Measurements from ENCODE around the gene PCDHA1.
"Not testable (repeated sequence)": the region's sequence is repeated elsewhere in the genome, so short reads cannot be mapped to it uniquely, and the experiment has no call there.

Gene PCDHA1

DNA sequence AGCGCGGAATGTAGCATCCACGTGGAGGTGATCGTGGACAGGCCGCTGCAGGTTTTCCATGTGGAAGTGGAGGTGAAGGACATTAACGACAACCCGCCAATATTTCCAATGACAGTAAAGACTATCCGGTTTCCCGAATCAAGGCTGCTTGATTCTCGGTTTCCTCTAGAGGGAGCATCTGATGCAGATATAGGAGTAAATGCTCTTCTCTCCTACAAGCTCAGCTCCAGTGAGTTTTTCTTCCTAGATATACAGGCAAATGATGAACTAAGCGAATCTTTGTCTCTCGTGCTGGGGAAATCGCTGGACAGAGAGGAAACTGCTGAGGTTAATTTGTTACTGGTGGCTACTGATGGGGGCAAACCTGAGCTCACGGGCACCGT lies 9.3 kb downstream of the PCDHA1 start:
- peaks cover 58% of the 10 kb centered on the region for H3K9me3 ChIP-seq
- H3K36me3 ChIP-seq = no peaks in the 10 kb centered on the region
- H3K27ac ChIP-seq = no peak overlapping the region
- peaks cover 26% of the 10 kb centered on the region for H3K27me3 ChIP-seq
- peaks cover 0 to 7% of the 10 kb centered on the region in 2 experiments for H3K4me1 ChIP-seq (ENCODE audit: control insufficient read depth in 1 of 2, insufficient read depth in 1 of 2, low read depth in 1 of 2, low read length in 1 of 2)
- H3K4me3 ChIP-seq (ENCODE audit: low read depth in 1 of 2, low read length in 1 of 2) = no peak overlapping the region
- no peak for TF ChIP-seq CTCF (IDR thresholded peaks at IDR 0.05)

DNA sequence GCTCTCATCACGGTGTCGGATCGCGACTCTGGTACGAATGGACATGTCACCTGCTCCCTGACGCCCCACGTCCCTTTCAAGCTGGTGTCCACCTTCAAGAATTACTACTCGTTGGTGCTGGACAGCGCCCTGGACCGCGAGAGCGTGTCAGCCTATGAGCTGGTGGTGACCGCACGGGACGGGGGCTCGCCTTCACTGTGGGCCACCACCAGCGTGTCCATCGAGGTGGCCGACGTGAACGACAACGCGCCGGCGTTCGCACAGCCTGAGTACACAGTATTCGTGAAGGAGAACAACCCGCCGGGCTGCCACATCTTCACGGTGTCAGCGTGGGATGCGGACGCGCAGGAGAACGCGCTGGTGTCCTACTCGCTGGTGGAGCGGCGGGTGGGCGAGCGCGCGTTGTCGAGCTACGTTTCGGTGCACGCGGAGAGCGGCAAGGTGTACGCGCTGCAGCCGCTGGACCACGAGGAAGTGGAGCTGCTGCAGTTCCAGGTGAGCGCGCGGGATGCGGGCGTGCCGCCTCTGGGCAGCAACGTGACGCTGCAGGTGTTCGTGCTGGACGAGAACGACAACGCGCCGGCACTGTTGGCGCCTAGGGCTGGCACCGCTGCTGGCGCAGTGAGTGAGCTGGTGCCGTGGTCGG lies 10.3 kb downstream of the PCDHA1 start:
- H3K4me1 ChIP-seq (ENCODE audit: control insufficient read depth in 1 of 2, insufficient read depth in 1 of 2, low read depth in 1 of 2, low read length in 1 of 2); H3K4me3 ChIP-seq (ENCODE audit: low read depth in 1 of 2, low read length in 1 of 2); H3K36me3 ChIP-seq; H3K27ac ChIP-seq: not testable (repeated sequence)
- H3K27me3 ChIP-seq = peaks cover 35% of the 10 kb centered on the region
- H3K9me3 ChIP-seq = peaks cover 53% of the 10 kb centered on the region

DNA sequence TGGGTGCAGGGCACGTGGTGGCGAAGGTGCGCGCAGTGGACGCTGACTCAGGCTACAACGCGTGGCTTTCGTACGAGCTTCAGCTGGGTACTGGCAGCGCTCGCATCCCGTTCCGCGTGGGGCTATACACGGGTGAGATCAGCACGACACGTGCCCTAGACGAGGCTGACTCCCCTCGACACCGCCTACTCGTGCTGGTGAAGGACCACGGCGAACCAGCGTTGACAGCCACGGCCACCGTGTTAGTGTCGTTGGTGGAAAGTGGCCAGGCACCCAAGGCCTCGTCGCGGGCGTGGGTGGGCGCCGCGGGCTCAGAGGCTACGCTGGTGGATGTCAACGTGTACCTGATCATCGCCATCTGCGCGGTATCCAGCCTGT lies 10.8 kb downstream of the PCDHA1 start:
- peaks cover 53% of the 10 kb centered on the region for H3K9me3 ChIP-seq
- H3K4me3 ChIP-seq (ENCODE audit: low read depth in 1 of 2, low read length in 1 of 2) = no peak overlapping the region
- no peak for TF ChIP-seq CTCF (IDR thresholded peaks at IDR 0.05)
- H3K27ac ChIP-seq = no peak overlapping the region
- H3K36me3 ChIP-seq = no peaks in the 10 kb centered on the region
- no peaks in the 10 kb centered on the region for H3K4me1 ChIP-seq (ENCODE audit: control insufficient read depth in 1 of 2, insufficient read depth in 1 of 2, low read depth in 1 of 2, low read length in 1 of 2)
- H3K27me3 ChIP-seq = peaks cover 40% of the 10 kb centered on the region

GRCh38 chr5:140800816-140801493 lies 15.0 kb downstream of the PCDHA1 start, which contains the start of gene PCDHA3:
Gene PCDHA3 (plus strand): TSS chr5:140801057.
- no peak for TF ChIP-seq CTCF (IDR thresholded peaks at IDR 0.05)
- Histone ChIP-seq H3K4me1 (ENCODE audit: control insufficient read depth in 1 of 2, insufficient read depth in 1 of 2, low read depth in 1 of 2, low read length in 1 of 2) (no peaks in the 10 kb centered on the region), H3K36me3 (no peaks in the 10 kb centered on the region), H3K27ac (no peak within 1 kb of the TSS), H3K27me3 (peaks cover 24% of the 10 kb centered on the region), H3K9me3 (peaks cover 41% of the 10 kb centered on the region), H3K4me3 (ENCODE audit: low read depth in 1 of 2, low read length in 1 of 2) (no peak within 1 kb of the TSS)

DNA sequence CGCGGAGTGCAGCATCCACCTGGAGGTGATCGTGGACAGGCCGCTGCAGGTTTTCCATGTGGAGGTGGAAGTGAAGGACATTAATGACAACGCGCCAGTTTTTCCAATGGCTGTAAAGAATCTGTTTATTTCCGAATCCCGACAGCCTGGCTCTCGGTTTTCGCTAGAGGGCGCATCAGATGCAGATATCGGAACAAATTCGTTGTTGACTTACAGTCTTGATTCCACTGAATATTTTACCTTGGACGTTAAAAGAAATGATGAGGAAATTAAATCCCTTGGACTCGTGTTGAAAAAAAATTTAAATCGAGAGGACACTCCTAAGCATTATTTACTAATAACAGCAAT lies 15.5 kb downstream of the PCDHA1 start:
- Histone ChIP-seq H3K27me3 (peaks cover 24% of the 10 kb centered on the region), H3K27ac (no peak overlapping the region), H3K36me3 (no peaks in the 10 kb centered on the region), H3K4me1 (ENCODE audit: control insufficient read depth in 1 of 2, insufficient read depth in 1 of 2, low read depth in 1 of 2, low read length in 1 of 2) (no peaks in the 10 kb centered on the region), H3K4me3 (ENCODE audit: low read depth in 1 of 2, low read length in 1 of 2) (no peak overlapping the region), H3K9me3 (peaks cover 36% of the 10 kb centered on the region)
- TF ChIP-seq CTCF (IDR thresholded peaks at IDR 0.05) = no peak

DNA sequence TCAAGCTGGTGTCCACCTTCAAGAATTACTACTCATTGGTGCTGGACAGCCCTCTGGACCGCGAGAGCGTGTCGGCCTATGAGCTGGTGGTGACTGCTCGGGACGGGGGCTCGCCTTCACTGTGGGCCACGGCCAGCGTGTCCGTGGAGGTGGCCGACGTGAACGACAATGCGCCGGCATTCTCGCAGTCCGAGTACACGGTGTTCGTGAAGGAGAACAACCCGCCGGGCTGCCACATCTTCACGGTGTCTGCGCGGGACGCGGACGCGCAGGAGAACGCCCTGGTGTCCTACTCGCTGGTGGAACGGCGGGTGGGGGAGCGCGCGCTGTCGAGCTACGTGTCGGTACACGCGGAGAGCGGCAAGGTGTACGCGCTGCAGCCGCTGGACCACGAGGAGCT lies 16.4 kb downstream of the PCDHA1 start:
- Histone ChIP-seq H3K27me3 (peaks cover 33% of the 10 kb centered on the region), H3K9me3 (peaks cover 30% of the 10 kb centered on the region)
- not testable (repeated sequence) for H3K27ac ChIP-seq; H3K4me1 ChIP-seq (ENCODE audit: control insufficient read depth in 1 of 2, insufficient read depth in 1 of 2, low read depth in 1 of 2, low read length in 1 of 2); H3K4me3 ChIP-seq (ENCODE audit: low read depth in 1 of 2, low read length in 1 of 2); H3K36me3 ChIP-seq

All from neutrophil (primary cell).